Uterus (tissue), 2 donors: ENCODE data around the gene MAEA.

Source experiments
- CTCF ChIP-seq, 4 experiments: fragments of 200-600 bp in 2 of 4; fragments of 450-650 bp in 2 of 4; sonication (generic) in 2 of 4; IDR thresholded peaks; one replicate each; pipeline ENCODE4 v1.5.1; 2016 to 2019; ENCODE audit warnings: antibody characterized with exemption in 4 of 4, mild to moderate bottlenecking in 2 of 4, moderate library complexity in 1 of 4
- POLR2A ChIP-seq, 2 donors: fragments of 450-650 bp; IDR thresholded peaks; one replicate each; pipeline ENCODE4 v1.6.1; 2016; ENCODE audit warnings: antibody characterized with exemption in 2 of 2, mild to moderate bottlenecking in 1 of 2, moderate library complexity in 1 of 2

GRCh38 chr4:1344696-1345095, 55.0 kb downstream of the MAEA start:
- TF ChIP-seq POLR2A (IDR thresholded peaks at IDR 0.05) (no peak), CTCF (IDR thresholded peaks at IDR 0.05) (no peak)
